DMS114 treated with DMSO at 0.1 percent for 48 hours (cell line): Measurements from ENCODE around the gene LYPLAL1.
"Not testable (repeated sequence)": the region's sequence is repeated elsewhere in the genome, so short reads cannot be mapped to it uniquely, and the experiment has no call there.

ENCODE experiments used
- DNase-seq: peaks from one replicate; lab custom pipeline; 2025; ENCODE audit not compliant: unreplicated experiment; lab: John Stamatoyannopoulos, UW

The LYPLAL1 gene

GRCh38 chr1:219161371-219161770, 12.3 kb upstream of the LYPLAL1 start:
- no peak for DNase-seq

DNA sequence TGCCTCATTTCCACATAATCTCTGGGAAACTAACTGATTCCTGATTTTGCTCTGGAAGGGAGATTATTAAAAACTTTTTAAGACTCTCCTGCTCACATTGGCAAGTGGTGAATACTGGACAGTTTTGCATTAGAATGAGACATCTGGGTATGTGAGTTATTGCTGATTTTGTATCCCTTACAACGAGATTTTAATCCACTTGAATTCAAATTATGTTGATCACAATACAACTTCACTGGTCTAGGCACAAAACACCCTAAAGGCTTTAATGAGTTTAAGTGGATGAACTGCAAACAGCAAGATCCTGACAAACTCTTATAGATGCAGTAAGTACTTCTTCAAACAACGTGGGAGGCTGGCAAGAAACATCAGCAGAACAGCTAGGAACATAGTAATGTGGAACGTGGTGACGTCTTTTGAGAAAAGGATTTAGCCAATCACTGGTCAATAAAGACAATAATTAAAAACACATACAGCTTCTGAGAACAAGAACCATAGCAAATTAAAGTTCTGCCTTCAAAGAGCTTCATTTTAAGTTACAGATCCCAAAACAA, 10.2 kb upstream of the LYPLAL1 start:
- DNase-seq = no peak

DNA sequence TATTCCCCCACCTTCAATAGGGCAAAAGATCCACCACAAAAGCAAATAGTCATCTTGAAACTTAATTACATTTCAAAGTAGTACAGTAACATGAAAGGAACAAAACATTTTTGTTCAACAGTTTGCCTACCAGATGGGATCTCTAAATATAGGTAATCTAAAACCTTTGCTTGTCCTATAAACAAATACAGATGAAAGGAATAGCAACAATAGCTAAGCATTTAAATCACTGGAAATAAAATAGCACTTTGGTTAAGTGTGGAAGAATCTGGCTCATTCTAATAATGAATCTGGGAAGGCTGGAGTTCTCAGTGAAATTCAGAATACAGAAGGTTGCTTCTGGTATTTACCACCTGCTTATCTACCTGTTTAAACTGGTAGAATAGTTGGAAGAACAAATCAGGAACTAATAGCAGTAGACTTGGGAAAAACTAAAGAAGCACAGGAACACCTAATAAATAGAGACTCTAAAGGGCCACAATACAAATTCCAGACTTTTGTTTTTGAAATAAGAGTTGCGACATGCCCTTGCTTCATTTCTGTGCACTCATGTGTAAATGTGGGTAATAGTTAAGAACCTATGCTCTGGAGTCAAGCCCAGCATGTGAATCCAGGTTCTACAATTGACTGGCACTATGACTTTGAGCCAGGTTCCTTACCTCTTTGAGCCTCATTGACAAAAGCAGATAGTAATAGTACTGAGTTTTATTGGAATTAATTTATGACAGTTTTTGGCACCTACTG, 2.3 kb upstream of the LYPLAL1 start:
- no peak for DNase-seq

GRCh38 chr1:219172821-219173220, 857 bp upstream of the LYPLAL1 start:
- no peak for DNase-seq

- no peak for DNase-seq
Measured at GRCh38 chr1:219173434-219173757, 282 bp upstream of the LYPLAL1 start.

GRCh38 chr1:219174460-219175211, 958 bp downstream of the LYPLAL1 start:
- no peak for DNase-seq

GRCh38 chr1:219175212-219175564, 1.5 kb downstream of the LYPLAL1 start:
- DNase-seq = no peak

DNA sequence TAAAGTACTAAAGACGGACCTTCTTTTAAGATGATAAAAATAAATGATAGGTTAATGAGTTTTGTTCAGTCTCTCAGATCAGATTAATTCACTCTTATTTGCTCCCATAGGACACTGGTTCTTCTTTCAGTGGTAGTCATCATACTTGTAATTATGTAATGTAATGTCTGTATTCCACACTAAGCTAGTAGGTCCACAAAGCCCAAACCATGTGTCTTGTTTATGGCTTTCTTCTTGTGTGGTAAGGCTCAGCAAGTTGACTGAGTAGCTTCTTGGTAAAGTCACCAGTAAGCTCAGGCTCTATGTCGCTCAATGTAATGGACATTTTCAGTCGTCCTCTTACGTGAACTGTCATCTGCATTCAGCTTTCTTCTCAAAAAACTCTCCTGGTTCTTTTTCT, 2.5 kb downstream of the LYPLAL1 start:
- DNase-seq = no peak

- DNase-seq = no peak
Measured at GRCh38 chr1:219177363-219177762, 3.7 kb downstream of the LYPLAL1 start.

- no peak for DNase-seq
Measured at GRCh38 chr1:219177940-219178339, 4.3 kb downstream of the LYPLAL1 start.

GRCh38 chr1:219179293-219179692, 5.6 kb downstream of the LYPLAL1 start:
- no peak for DNase-seq

DNA sequence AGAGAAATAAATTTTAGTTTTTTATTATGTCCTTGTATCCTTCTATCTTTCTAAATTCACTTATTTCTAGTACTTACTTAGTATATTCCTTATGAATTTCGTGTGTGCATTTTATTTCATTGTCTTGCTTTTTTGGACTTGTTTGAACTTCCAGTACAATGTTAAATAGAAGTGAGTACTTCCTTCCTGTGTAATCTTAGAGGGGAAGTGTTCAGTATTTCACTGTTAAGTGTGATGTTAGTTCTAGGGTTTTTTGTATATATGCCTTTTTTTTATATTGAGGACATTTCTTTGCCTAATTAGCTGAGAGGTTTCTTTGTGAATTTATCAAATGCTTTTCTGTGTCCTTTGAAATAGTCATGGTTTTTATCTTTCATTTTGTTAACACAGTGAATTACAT, 10.7 kb downstream of the LYPLAL1 start:
- no peak for DNase-seq

DNA sequence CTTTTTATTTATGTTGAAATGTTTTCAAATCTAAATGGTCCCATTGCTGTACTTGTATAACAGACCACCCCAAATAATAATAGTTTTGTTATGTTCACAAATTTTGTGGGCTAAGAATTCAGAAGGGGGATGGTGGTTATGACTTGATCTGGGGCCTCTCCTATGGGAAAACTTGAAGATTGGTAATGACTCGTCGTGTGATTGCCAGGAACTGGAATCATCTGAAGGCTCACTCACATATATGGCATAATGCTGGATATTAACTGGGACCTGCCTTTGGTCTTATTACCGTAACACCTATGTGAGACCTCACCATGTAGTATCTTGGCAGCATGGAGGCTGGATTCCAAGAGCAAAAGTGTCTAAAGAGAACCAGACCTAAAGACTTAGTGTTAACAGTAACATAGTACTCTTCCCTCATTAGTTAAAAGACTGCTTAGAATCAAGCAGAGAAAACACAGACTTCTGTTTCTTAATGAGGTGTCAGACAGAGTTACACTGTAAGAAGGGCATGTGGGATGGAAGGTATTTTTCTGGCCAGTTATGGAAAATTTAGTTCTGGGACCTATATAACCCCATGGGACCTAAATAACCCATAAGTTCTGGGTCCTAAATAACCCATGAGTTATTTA, 11.9 kb downstream of the LYPLAL1 start:
- DNase-seq = no peak

DNA sequence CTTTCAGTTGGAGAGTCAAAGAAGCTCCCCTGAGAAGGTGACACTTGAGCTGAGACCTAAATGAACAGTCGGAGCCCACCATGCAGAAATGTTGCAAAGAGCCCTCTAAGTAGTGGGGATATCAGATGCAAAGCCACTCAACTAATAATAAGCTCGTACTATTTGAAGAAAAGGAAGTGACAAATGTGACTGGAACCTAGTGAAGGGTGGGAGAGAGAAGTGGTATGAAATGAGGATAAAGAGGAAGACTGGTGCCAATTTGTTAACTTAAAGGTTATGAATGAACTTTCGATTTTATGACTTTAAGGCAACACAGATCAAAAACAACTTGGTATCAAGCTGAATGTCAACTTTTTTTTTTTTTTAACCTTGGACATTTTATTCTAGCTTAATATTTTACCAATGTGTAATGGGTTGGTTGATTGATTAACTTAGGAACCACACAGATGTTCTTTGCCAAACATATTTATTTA, 14.7 kb downstream of the LYPLAL1 start:
- no peak for DNase-seq

- no peak for DNase-seq
Measured at GRCh38 chr1:219189021-219189824, 15.5 kb downstream of the LYPLAL1 start.

- DNase-seq = no peak
Measured at GRCh38 chr1:219189952-219190351, 16.3 kb downstream of the LYPLAL1 start.

GRCh38 chr1:219190605-219191004, 16.9 kb downstream of the LYPLAL1 start:
- DNase-seq = no peak

GRCh38 chr1:219195833-219196232, 22.2 kb downstream of the LYPLAL1 start:
- DNase-seq = not testable (repeated sequence)

GRCh38 chr1:219201656-219202055, 28.0 kb downstream of the LYPLAL1 start:
- no peak for DNase-seq

DNA sequence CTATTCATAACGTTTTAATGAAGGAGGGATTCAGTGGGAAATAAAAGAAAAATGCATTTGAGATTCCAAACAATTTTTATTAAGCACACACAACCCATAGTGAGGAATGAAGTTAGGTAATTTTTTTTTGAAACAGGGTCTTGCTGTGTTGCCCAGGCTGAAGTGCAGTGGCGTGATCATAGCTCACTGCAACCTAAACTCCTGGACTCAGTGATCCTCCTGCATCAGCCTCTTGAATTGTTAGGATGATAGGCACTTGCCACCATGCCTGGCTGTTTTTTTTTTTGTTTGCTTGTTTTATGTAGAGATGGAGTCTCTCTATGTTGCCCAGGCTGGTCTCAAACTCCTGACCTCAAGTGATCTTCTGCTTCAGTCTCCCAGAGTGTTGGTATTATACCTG, 28.9 kb downstream of the LYPLAL1 start:
- DNase-seq = no peak

DNA sequence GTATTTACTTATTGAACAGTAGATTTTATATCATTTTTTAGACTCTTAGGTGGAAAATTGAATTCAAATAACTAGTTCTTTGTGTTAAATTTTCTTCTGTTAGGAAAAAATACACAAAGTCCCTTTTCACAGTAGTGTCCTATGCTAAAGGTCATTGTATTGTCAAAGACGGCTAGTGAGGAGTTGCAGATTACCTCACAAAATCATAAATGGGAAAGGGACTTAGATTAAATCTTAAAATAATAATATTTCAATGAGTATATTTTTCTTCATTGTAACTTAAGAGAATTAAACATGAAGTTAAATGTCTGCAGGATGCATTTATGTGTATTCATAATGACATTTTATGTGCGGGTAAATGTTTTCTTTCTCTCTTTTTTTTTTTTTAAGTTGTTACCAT, 32.7 kb downstream of the LYPLAL1 start:
- DNase-seq = no peak
